ENCODE measurements around the gene PAQR8. TPM values are rescaled to one million over a fixed set of nuclear protein-coding genes. Genes with fewer than 3 reads are reported as not detected.
A peak's percentile ranks its signal among the peaks of the same experiment; 100 is the strongest.

Gene PAQR8
- total and polyA plus RNA-seq, 2 donors (not counting 1 experiment from before 2014, with no cell fraction given): 2.3 to 8.5 TPM

DNA sequence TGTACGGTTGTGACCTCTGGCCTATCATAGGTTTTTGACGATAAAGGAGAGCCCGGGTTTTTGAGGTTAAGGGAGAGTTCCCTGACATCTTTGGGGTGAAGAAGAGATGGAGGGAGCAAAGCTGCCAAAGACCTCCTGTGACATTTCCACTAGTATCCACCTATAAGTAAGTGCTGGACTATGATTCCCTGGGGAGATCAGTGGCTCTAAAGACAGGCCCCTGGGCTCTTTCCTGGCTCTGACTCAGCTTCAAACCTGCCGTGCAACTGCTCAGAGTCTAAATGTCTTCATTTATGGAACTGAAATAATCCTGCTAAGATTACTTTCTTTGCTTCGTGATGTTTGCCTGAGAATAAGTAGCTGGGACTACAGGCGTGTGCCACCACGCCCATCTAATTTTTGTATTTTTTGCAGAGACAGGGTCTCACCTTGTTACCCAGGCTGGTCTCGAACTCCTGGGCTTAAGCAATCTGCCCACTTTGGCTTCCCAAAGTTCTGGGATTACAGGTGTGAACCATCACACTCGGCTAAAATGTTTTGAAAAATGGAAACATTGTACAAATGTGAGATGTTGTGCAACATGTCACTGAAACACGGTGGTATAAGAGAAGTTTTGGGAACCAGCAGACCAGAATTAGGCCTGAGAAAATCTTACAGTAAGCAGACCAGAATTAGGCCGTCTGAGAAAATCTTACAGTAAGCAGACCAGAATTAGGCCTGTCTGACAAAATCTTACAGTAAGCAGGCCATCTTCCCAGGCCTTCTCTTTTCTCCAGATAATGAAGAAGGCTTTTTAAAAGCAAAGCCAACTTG lies 1.1 kb upstream of the PAQR8 start:
- Histone ChIP-seq H3K4me3 (ENCODE audit: control extremely low read depth in 1 of 5, extremely low read depth in 1 of 5, insufficient read depth in 1 of 5, low read depth in 2 of 5, low read length in 4 of 5) (peak overlapping the region in 1 of 5 experiments; percentile 100), H2AFZ (ENCODE audit: insufficient read depth, low read depth, low read length, poor library complexity, severe bottlenecking) (peak overlapping the region; percentile 98), H3K79me2 (ENCODE audit: control insufficient read depth, insufficient read depth, low read length) (peaks cover 32% of the 10 kb centered on the region), H3K36me3 (replicated peaks in 1 of 2; ENCODE audit: control extremely low read depth in 1 of 2, control insufficient read depth in 1 of 2, extremely low read depth in 1 of 2, insufficient read depth in 2 of 2, low read length in 1 of 2) (no peaks in the 10 kb centered on the region), H3K4me1 (ENCODE audit: control insufficient read depth in 2 of 2, insufficient read depth in 2 of 2, low read length in 2 of 2) (peaks cover 14 to 17% of the 10 kb centered on the region in 2 donors), H3K9ac (ENCODE audit: low read length) (peak overlapping the region; percentile 93), H3K27ac (ENCODE audit: low read length in 2 of 2) (peak overlapping the region; percentile 76 to 85), H4K20me1 (ENCODE audit: control insufficient read depth, insufficient read depth, low read length, poor library complexity, severe bottlenecking) (peaks cover 14% of the 10 kb centered on the region), H3K9me3 (ENCODE audit: control extremely low read depth in 1 of 3, control insufficient read depth in 2 of 3, insufficient read depth in 1 of 3, low read length in 2 of 3) (no peaks in the 10 kb centered on the region), H3K4me2 (replicated peaks; ENCODE audit: low read depth, low read length, poor library complexity, severe bottlenecking) (peak overlapping the region; percentile 96), H3K27me3 (replicated peaks in 1 of 4; ENCODE audit: control extremely low read depth in 1 of 4, control insufficient read depth in 3 of 4, insufficient read depth in 4 of 4, low read length in 3 of 4) (no peaks in the 10 kb centered on the region)
- TF ChIP-seq, protein P1, sequence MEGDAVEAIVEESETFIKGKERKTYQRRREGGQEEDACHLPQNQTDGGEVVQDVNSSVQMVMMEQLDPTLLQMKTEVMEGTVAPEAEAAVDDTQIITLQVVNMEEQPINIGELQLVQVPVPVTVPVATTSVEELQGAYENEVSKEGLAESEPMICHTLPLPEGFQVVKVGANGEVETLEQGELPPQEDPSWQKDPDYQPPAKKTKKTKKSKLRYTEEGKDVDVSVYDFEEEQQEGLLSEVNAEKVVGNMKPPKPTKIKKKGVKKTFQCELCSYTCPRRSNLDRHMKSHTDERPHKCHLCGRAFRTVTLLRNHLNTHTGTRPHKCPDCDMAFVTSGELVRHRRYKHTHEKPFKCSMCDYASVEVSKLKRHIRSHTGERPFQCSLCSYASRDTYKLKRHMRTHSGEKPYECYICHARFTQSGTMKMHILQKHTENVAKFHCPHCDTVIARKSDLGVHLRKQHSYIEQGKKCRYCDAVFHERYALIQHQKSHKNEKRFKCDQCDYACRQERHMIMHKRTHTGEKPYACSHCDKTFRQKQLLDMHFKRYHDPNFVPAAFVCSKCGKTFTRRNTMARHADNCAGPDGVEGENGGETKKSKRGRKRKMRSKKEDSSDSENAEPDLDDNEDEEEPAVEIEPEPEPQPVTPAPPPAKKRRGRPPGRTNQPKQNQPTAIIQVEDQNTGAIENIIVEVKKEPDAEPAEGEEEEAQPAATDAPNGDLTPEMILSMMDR (IDR thresholded peaks at IDR 0.05): no peak
- no peak for TF ChIP-seq EZH2 (IDR thresholded peaks at IDR 0.05; ENCODE audit: borderline replicate concordance, insufficient read depth, low read depth, low read length, poor library complexity, severe bottlenecking)
- Mint-ChIP-seq H3K27ac (peak overlapping the region; percentile 92), H3K27me3 (no peaks in the 10 kb centered on the region), H3K9me3 (ENCODE audit: insufficient read depth) (no peaks in the 10 kb centered on the region), H3K4me1 (peaks cover 24% of the 10 kb centered on the region), H3K4me3 (peak overlapping the region; percentile 84)
- CTCF ChIA-PET: interaction anchor here (0.8 to 0.9 kb wide), 2 partner anchors 75 to 76 kb away, joined by 3 read pairs; partner anchors contain the start of gene MCM3
- POLR2A ChIA-PET: no interaction called here
- ATAC-seq (ENCODE audit: low read depth): no peak
- no peak for DNase-seq
- intact Hi-C loops (cut with micrococcal nuclease): loop anchor here (5.0 kb wide), 1 partner anchor 136 kb away; no protein-coding TSS in a partner anchor
- 86% methylated on average over 8 of the region's 11 CpGs for WGBS (ENCODE audit: insufficient coverage)
